DOHH2 (cell line): ENCODE results near the gene PRKAG1.

Source experiments
- CTCF ChIP-seq: fragments of 200-600 bp; sonication (generic); IDR thresholded peaks from one replicate; pipeline ENCODE4 v1.5.1; 2014; ENCODE audit warnings: antibody characterized with exemption, mild to moderate bottlenecking, low read depth, low read length; ENCODE audit not compliant: poor library complexity, severe bottlenecking
- EZH2phosphoT487 ChIP-seq: fragments of 200-600 bp; sonication (generic); IDR thresholded peaks from 2 replicates; pipeline ENCODE4 v1.6.1; 2017; ENCODE audit warnings: borderline replicate concordance, mild to moderate bottlenecking, antibody characterized with exemption, low read length, moderate library complexity, mixed read lengths

GRCh38 chr12:49064767-49065152 is 46.2 kb upstream of the PRKAG1 start:
- TF ChIP-seq CTCF: no peak
- TF ChIP-seq EZH2phosphoT487: no peak
